GM19240 (cell line): Measurements from ENCODE around the gene SYPL1.

Experiments used
- DNase-seq: peaks from one replicate; pipeline ENCODE4 v3.0.0; 2011; ENCODE audit warnings: low spot score; ENCODE audit not compliant: insufficient read length

Gene SYPL1

GRCh38 chr7:106094780-106095179 is 17.3 kb downstream of the SYPL1 start:
- no peak for DNase-seq

- DNase-seq: no peak
Measured at GRCh38 chr7:106092204-106092603, 19.9 kb downstream of the SYPL1 start.

- DNase-seq: no peak
Measured at GRCh38 chr7:106089647-106090046, 22.5 kb downstream of the SYPL1 start.

- DNase-seq: no peak
Measured at GRCh38 chr7:106088014-106088413, 24.1 kb downstream of the SYPL1 start.

GRCh38 chr7:106086062-106086461 is 26.1 kb downstream of the SYPL1 start:
- DNase-seq: no peak

DNA sequence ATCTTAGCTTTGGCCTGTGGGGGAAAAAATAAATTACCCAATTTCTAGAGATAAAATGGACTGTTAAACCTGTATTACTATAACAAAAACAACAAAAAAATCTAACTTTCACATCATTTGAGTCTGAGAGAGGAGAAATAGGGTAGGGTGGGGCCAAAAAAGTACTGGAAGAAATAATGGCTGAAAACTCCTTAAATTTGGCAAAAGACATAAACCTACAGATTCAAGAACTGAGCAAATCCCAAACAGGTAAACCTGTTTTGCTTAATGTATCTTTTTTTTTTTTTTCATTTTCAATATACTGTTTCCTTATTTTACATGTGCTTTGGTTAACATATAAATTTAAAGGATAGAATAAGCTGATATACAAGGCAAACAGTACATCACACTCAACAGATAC is 27.1 kb downstream of the SYPL1 start:
- DNase-seq: no peak

- no peak for DNase-seq
Measured at GRCh38 chr7:106083717-106084116, 28.4 kb downstream of the SYPL1 start.

DNA sequence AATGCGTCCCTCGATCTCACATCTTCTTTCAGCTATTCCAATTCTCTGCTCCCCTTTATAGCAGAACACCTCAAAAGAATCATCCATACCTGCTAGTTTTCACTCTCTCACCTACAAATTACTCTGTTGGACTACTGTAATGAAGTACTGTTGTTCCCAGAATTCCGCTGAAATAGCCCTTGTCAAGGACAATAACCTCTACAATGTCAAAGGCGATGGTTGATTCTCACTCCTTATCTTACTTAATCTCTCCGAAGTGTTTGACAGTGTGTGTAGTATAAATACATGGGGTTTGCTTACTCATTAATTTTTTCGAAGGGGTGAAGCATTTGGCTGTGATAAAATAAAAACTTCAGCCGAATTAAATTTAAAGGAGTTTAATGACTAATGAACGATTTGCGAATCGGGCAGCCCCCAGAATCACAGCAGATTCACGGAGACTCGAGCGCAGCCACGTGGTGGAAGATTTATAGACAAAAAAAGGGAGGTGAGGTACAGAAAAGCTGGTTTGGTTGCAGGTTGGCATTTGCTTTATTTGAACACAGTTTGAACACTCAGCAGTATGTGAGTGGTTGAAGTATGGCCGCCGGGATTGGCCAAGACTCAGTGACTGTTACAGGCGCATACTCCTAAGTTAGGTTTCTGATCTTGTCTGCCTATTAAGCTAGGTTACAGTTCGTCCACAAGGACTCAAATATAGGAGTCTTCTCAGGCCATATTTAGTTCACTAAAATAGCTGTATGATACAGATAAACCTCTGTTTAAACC is 29.8 kb downstream of the SYPL1 start:
- DNase-seq: no peak

DNA sequence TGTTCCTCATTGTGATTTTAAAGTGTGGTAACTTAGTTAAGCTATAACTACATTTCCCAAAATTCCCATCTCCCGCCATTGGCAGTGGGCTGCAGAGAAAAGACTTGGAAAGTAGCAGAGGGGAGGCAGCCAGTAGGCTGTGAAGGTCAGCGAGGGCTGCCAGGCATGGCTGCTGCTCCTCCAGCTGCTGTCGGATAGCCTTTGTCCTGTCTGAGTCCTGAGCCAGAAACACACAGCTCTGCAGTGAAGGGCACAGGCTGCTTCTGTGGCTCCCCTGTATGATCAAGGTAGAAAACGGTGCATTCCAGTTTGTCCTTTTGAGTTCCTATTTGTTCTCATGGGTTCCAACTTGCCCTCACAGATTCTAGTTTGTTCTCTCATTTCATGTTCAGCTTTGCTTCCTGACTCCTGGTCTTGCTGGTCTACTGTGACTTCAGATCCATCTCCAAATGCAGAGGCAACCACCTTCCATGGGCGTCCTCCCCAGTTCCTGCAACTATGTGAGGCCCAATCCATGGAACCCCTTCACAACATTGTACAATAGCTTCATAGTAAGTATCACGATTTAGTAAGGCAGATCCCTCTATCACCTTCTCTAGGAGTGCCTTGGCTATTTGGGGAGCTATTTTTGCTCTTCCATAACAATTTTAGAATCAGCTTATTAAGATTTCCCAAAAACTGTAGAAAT is 31.7 kb downstream of the SYPL1 start:
- no peak for DNase-seq

- DNase-seq: no peak
Measured at GRCh38 chr7:106076537-106076936, 35.6 kb downstream of the SYPL1 start.

DNA sequence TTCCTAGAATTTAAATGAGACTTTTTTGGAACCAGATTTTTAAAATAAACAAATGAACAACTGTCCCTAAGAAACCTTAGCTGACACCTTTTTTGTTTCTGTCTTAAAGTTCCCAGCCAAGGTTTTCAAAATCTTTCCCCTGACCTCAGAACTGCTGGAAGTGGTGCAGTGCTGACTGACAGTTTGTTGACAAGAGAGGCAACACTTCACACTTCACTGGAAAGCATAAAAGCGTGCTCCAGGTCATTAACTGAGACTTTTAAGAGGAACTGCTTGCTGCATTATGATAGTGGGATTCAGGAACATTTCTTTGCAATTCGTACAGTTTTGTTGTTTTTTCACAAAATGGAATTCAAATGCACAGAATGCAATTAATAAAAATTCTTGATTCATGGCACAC is 36.2 kb downstream of the SYPL1 start:
- DNase-seq: no peak

DNA sequence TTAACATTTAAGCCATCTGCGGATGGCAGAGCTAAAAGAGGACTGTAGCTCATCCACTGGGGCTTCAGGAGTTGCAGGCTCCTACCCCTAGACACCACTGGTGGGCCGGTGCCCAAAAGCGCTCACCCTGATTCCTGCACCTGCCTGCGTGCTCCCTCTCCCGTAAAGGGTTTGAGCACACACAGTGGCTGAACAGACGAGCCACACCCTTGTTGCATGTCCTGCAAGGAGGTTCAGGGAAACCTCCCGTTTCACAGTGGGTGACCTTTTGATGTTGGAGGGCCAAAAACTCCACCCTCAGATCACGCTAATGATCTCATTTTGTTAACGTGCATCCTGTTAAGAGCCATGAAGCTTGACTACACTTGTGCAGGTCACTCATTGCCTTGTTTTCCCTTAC is 37.9 kb downstream of the SYPL1 start:
- no peak for DNase-seq

GRCh38 chr7:106073701-106074100 is 38.4 kb downstream of the SYPL1 start:
- no peak for DNase-seq

- no peak for DNase-seq
Measured at GRCh38 chr7:106072715-106073091, 39.4 kb downstream of the SYPL1 start.

GRCh38 chr7:106071999-106072714 is 40.0 kb downstream of the SYPL1 start:
- DNase-seq: no peak

- DNase-seq: peak; percentile 74
Measured at GRCh38 chr7:106071356-106071998, 40.6 kb downstream of the SYPL1 start.

DNA sequence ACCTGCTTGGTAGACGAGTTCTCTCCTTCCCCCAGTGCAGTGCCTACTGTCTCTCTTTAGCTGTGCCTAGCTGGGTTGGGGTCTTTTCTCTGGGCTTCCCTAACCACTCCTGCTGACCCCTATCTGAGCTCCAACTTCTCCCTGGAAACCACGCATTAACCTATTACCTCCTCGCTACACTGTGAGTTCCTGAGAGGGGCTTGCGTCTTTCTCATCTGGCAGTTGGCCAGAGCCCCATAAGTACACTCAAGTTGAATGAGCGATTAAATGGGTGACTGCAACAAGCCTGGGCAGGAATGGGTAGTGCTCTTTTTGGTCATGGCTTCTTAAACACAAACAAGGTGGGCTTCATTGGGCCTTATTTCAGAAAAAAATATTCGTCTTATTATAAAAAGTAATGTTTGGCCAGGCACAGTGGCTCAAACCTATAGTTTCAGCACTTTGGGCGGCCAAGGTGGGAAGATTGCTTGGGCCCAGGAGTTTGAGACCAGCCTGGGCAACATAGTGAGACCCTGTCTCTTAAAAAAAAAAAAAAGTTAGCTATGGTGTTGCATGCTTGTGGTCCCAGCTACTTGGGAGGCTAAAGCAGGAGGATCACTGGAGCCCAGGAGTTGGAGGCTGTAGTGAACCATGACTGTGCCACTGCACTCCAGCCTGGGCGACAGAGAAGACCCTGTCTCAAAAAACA is 41.4 kb downstream of the SYPL1 start:
- DNase-seq: no peak

- DNase-seq: no peak
Measured at GRCh38 chr7:106070201-106070551, 41.9 kb downstream of the SYPL1 start.

DNA sequence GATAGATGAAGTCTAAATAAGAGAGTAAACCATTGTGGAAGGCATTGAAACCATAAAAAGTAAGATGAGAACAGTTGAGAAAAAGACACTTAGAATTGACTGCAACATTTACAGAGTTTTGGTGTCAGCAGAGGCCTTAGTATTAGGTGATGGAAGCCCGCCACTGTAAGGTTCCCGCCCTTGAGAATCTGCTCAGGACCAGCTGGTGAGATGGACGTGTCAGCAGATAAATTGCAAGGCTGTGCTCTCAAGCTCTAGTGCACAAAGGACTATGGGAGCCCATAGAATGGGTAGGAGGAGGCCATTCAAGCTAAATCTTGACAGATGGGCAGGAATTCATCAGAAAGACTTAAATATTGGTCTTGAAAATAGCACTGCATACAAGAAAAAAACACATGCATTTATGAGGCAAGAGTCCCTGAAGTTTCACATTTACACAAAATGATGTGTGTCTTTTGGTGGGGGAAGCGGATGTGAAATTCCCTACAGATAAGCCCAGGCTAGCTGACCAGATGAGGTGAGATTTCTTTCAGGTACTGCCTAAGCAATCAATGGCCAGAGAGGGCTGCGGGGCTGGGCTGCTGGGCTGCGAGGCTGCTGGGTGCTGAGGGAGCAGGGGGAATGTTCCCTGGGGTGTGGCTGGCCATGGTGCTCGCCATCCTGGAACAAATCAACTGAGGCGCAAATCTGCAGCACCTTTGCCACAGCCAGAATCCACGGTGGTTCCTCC is 42.5 kb downstream of the SYPL1 start:
- no peak for DNase-seq

DNA sequence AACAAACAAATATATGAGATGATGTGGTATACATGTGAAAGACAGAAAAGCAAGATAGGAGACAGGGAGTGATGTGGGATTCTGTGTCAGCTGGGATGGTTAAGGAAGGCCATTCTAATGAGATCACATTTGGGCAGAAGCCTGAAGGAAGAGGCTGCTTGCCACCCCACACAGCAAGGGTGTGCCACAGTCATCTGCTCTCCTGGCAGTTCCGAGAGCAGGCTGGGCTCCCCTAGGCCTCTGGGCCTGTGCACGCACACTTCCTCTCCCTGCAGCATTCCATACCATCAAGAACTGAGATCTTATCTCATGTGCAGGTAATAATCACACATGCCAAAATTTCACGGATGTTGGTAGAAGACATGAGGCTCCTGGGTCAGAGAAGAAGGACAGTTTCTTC is 43.1 kb downstream of the SYPL1 start:
- no peak for DNase-seq

- no peak for DNase-seq
Measured at GRCh38 chr7:106068538-106068961, 43.6 kb downstream of the SYPL1 start.
